GM19099 (cell line): ENCODE data around the gene CEP295NL.

ENCODE experiments used
- POLR2A ChIP-seq: IDR thresholded peaks from 3 replicates; pipeline ENCODE4 v1.6.1; 2011; ENCODE audit warnings: low read depth; ENCODE audit not compliant: insufficient read length; ENCODE audit errors: extremely low read depth

The CEP295NL gene

DNA sequence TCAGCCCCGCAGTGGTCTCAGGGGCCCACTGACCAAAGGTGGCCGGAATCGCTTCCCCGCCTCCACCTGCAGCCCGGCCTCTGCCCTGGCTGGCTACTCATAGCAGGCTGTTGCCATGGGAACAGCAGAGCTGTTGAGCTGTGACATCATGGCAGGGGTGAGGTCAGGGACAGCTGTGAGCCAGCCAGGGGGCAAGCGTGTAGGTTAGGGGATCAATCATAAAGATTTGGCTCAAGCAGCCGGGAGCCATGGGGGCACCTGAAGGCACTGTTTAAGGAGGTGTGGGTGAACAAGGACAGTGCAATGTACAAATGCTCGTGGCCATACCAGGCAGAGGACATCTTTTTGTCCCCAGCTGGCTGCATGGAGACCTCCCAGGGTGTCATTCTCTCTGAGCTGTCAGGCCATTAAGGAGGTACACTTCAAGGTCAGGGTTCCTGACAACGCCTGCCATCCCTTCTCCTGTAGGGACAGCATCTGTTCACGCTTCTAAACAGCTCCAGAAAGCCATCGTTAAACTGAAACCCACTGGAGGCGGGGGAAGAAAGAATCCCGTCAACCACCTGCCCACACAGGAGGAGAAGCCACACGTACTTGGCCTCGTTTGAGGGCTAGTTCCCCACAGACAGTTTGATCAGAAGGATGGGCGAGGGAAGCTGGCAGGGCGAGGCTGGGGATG lies at the start of gene CEP295NL:
Gene CEP295NL (minus strand): TSS at position 101 of the 679 bp plus-strand sequence. CDS start 1,373 bp downstream, outside the sequence.
- TF ChIP-seq POLR2A: no peak

- no peak for TF ChIP-seq POLR2A
Observed at GRCh38 chr17:78952706-78953105, 49.7 kb upstream of the CEP295NL start.

- no peak for TF ChIP-seq POLR2A
Observed at GRCh38 chr17:78951967-78952551, 49.1 kb upstream of the CEP295NL start.

DNA sequence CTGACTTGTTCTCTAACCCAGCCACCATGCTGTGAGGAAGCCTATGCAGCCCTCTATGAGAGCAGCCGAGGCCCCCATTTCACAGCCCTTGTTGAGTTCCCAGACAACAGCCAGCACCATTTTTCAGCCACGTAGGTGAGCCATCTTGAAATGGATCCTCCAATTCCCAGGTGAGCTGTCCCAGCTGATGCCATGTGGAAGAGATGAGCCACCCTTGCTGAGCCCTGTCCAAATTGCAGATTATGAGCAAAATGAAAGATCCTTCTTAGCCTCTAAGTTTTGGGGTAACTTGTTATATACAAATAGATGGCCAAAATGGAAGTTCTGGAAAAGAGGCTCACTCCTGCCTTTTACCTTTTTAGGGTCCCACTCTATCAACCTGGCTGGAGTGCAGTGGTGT lies 47.9 kb upstream of the CEP295NL start:
- no peak for TF ChIP-seq POLR2A

DNA sequence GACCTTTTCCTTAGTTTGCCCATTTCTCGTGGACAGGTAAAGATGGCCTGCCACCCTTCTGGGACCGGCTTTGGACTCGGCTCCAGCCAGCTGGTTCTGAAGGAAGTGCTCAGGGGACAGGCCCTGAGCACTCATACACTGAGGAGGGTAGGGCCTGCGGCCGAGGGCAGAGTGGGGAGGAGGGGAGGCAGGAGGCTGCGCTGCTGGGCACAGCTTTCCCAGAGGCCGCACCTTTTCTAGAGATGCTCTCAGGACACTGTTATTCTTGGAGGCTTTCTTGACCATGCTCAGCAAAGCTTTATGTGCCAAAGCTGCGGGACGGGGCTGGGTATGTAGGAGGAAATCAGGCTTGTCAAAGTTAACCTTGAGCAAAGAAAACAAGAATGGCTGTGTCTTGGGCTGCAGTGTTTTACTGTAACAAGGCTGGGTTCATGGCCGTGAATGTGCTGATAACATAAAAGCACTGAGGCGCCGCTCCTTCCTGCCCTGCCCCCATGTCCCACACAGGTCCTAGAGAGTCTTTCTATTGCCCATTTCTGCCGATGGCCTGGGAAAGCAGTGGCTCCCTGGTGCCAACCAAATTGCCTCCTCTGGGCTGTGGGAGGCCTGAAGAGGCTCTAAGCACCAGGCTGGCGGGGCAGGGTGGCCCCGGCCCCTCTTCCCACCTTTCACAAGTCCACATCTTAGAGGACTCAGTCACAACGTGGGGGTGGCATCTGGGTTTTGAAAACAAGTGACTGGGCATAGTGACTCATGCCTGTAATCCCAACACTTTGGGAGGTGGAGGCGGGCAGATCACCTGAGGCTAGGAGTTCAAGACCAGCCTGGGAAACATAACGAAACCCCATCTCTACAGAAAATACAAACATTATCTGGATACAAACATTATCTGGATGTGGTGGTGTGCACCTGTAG lies 44.5 kb upstream of the CEP295NL start:
- TF ChIP-seq POLR2A: no peak

DNA sequence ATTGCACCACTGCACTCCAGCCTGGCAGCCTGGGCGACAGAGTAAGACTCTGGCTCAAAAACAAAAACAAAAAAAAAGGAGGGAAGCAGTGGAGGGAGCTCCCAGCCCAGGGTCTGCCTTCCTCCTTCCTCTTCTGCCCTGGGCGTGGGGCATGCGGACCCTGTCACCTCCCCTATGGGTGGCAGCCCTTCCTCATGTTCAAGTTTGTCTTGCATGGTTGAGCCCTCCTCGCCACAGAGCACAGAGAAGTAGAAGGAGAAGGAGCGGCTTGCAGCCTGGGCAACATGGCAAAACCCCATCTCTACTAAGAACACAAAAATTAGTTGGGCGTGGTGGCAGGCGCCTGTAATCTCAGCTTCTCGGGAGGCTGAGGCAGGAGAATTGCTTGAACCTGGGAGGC lies 43.6 kb upstream of the CEP295NL start:
- no peak for TF ChIP-seq POLR2A

DNA sequence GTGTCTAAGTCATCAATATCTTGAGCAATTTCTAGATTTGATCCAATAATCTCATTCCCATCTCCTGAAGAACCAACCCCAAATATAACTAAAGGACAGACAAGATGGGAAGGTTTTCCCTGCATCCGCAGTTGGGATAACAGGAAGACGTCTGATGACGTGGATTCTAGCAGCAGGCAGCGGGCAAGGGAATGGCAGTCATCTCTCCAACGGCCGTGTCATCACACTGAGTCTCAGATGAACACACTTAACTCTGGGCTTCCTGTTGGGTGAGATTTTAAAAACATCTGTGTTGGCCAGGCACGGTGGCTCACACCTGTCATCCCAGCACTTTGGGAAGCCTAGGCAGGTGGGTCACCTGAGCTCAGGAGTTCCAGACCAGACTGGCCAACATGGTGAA lies 43.1 kb upstream of the CEP295NL start:
- no peak for TF ChIP-seq POLR2A

- TF ChIP-seq POLR2A: no peak
Observed at GRCh38 chr17:78944956-78945355, 42.0 kb upstream of the CEP295NL start.

DNA sequence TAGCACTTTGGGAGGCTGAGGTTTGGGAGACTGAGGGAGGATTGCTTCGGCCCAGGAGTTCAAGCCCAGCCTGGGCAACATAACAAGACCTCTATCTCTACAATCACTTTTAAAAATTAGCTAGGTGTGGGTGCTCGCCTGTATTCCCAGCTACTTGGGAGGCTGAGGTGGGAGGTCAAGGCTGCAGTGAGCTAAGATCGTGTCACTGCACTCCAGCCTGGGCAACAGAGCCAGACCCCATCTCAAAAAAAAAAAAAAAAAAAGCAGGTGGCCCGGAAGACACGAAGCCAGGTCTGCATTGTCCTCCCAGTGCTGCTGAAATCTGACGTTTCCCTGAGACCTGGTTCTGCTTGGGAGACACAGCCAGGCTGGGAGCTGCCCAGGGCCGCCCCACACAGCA lies 41.0 kb upstream of the CEP295NL start:
- TF ChIP-seq POLR2A: no peak

DNA sequence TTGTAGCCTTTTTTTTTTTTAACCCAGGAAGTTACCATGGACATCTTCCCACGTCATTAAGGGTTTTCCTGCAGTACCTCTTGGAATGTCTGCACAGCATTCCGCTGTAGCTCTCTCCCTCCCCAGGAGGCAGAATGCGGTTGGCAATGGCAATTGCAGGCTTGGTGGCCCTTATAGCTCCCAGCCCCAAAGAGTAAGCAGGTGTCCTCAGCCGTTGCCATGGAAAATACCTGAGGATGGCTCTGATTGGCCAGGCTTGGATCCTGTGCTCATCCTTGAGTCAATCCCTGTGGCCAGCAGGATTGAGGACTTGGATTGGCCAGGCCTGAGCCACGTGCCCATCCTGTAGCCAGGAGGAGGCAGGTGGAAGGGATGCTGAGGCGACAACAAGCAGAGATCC lies 37.7 kb upstream of the CEP295NL start:
- TF ChIP-seq POLR2A: no peak

- no peak for TF ChIP-seq POLR2A
Observed at GRCh38 chr17:78940258-78940657, 37.3 kb upstream of the CEP295NL start.

GRCh38 chr17:78939615-78940014 lies 36.6 kb upstream of the CEP295NL start:
- no peak for TF ChIP-seq POLR2A

GRCh38 chr17:78937561-78937960 lies 34.6 kb upstream of the CEP295NL start:
- TF ChIP-seq POLR2A: no peak

GRCh38 chr17:78935419-78936323 lies 32.7 kb upstream of the CEP295NL start:
- no peak for TF ChIP-seq POLR2A
